Natural killer cell treated with Interleukin-12 subunit alpha and Interleukin-12 subunit beta and Interleukin-15 and Interleukin-18, amount 100 ng/mL, for 72 hours (primary cell): ENCODE measurements around the gene FBLN1. TPM values are rescaled to one million over a fixed set of nuclear protein-coding genes. Genes with fewer than 3 reads are reported as not detected.

Experiments used
- ATAC-seq, 2 donors: fragments of 150-1000 bp; cut with Tn5 transposase in 1 of 2; sonication (Bioruptor Pico), chemical (Tn5 transposase) in 1 of 2; 2 replicates each; pipeline ENCODE4 v1.10.0; 2021
- DNase-seq: peaks from one replicate; pipeline ENCODE4 v3.0.0; 2022; ENCODE audit warnings: low spot score
- H3K27ac Mint-ChIP-seq, 2 donors: 1 replicate in 1 of 2; 2 replicates in 1 of 2; pipeline ENCODE4 v1.8.0; 2022; ENCODE audit warnings: mixed read lengths in 2 of 2, mild to moderate bottlenecking in 1 of 2, moderate library complexity in 1 of 2
- H3K27me3 Mint-ChIP-seq, 2 donors: 1 replicate in 1 of 2; 2 replicates in 1 of 2; pipeline ENCODE4 v1.8.0; 2022; ENCODE audit warnings: mixed read lengths in 2 of 2
- H3K36me3 Mint-ChIP-seq: one replicate; pipeline ENCODE4 v1.8.0; 2022; ENCODE audit warnings: mixed read lengths
- H3K4me1 Mint-ChIP-seq, 2 donors: 1 replicate in 1 of 2; 2 replicates in 1 of 2; pipeline ENCODE4 v1.8.0; 2022; ENCODE audit warnings: low read depth in 2 of 2, mixed read lengths in 2 of 2, mild to moderate bottlenecking in 1 of 2
- H3K4me3 Mint-ChIP-seq: one replicate; pipeline ENCODE4 v1.8.0; 2022; ENCODE audit warnings: mixed read lengths
- H3K9me3 Mint-ChIP-seq: 2 replicates; pipeline ENCODE4 v1.8.0; 2022; ENCODE audit warnings: mixed read lengths
- total RNA-seq, 2 donors: library from RNA; stranded (reverse); gene quantifications; one replicate each; pipeline ENCODE4 v1.2.3, GENCODE V29; 2022

Gene FBLN1
- total RNA-seq, 2 donors from 2014 or later = not detected

DNA sequence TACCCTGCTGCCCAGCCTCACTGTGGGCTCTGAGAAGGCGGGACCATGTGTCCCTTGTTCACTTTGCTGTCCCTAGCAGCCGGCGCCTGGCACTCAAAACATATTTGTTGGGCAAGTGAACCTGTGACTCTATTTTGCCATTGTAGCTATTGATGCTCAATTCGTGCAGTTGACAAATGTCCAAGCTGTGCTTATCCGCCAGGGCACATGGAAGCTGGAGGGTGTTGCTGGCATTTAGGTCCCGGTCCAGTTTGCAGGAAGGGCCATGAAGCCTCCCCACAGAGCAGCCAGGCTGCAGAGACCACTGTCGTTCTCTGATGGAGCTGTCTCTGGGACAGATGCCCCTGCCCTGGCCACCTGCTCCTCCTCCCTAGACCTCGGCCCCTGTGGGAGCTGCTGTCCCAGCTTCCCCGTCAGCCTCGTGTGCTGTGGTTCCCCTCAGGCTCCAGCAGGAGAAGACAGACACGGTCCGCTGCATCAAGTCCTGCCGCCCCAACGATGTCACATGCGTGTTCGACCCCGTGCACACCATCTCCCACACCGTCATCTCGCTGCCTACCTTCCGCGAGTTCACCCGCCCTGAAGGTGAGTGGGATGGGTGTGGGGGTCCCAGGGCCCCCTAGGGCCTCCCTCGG lies 71.5 kb downstream of the FBLN1 start:
- H3K27ac Mint-ChIP-seq = no peak overlapping the region
- H3K9me3 Mint-ChIP-seq = no peaks in the 10 kb centered on the region
- peaks cover 0 to 3% of the 10 kb centered on the region in 2 donors for H3K4me1 Mint-ChIP-seq
- peaks cover 0 to 6% of the 10 kb centered on the region in 2 donors for H3K27me3 Mint-ChIP-seq
- H3K36me3 Mint-ChIP-seq = peaks cover 11% of the 10 kb centered on the region
- DNase-seq (no peak), ATAC-seq (no peak)
- H3K4me3 Mint-ChIP-seq = no peak overlapping the region

DNA sequence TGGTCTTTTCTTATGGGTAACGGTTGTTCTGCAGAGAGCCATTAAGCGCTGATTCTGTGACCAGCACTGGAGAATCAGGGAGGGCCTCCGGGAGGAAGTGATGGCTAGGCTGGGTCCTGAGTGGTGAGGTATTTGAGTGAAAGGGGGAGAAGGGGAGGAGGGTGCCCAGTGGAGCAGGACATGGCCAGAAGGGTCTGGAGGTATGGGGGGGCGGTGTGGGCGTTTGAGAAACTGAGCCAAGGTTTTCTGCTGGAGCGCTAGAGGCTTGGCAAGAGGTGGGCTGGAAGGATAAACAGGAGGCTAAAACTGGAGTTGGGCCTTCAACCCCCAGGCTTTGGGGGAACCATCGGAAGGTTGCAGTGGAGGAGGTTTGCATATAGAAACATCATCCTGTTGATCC lies 72.5 kb downstream of the FBLN1 start:
- peaks cover 0 to 3% of the 10 kb centered on the region in 2 donors for H3K4me1 Mint-ChIP-seq
- H3K27me3 Mint-ChIP-seq = peaks cover 0 to 9% of the 10 kb centered on the region in 2 donors
- H3K9me3 Mint-ChIP-seq = no peaks in the 10 kb centered on the region
- no peak for ATAC-seq
- DNase-seq = no peak
- peaks cover 11% of the 10 kb centered on the region for H3K36me3 Mint-ChIP-seq
- no peak overlapping the region for H3K4me3 Mint-ChIP-seq
- no peak overlapping the region for H3K27ac Mint-ChIP-seq

DNA sequence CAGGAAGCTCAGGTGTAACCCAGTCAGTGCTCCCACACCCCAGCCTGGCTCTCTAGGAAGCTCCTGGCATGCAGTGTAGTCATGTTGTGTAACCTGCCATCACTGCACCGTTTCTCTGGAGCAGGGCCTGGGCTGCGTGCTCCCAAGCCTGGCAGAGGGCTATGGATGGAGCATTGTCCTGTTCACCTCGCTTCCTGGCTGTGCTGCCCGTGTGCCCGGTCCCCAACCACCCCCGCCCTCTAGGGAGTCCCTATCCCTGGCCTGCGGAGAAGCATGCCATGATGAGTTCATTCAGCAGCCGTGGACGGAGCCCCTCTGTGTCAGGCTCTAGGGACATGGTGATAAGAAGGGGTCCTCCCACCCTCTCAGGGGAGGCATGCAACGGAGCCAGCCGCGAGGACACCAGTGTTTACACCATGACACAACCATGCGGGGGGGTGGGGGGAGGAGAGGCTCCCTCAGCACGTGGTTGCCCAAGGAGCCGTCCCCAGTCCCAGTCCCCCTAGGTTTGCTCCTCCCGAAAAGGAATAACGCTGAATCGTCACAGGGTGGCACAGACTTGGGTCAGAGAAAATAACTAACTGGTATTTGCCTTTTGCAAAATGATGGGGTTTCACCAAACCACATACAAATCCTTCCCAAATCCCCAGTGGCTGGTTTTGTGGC lies 73.1 kb downstream of the FBLN1 start:
- peaks cover 5% of the 10 kb centered on the region for H3K36me3 Mint-ChIP-seq
- ATAC-seq = no peak
- H3K27me3 Mint-ChIP-seq = peaks cover 0 to 9% of the 10 kb centered on the region in 2 donors

DNA sequence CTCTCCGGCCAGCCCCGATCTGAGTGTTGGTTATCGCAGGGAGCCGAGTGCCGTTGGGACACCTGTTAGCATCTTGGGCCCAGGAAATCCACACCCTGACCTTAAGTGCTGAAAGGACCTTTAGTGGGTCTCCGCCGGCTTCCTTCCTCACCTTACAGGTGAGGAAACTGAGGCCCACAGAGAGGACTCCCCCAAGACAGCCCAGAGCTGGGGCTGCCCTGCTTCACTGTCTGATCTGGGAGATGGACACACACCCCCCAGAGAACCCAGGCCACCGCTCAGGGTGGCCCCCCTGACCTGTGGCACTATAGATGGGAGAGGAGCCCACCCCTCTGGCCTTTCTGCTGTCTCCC lies 73.6 kb downstream of the FBLN1 start:
- DNase-seq = no peak
- Mint-ChIP-seq H3K4me1 (peaks cover 0 to 3% of the 10 kb centered on the region in 2 donors), H3K4me3 (no peak overlapping the region), H3K27me3 (peaks cover 0 to 9% of the 10 kb centered on the region in 2 donors), H3K9me3 (no peaks in the 10 kb centered on the region), H3K27ac (no peak overlapping the region), H3K36me3 (peaks cover 3% of the 10 kb centered on the region)
- no peak for ATAC-seq

More for the DNA sequence above, 73.1 kb downstream of the FBLN1 start:
- no peak for DNase-seq
- Mint-ChIP-seq H3K4me1 (peaks cover 0 to 3% of the 10 kb centered on the region in 2 donors), H3K9me3 (no peaks in the 10 kb centered on the region), H3K4me3 (no peak overlapping the region), H3K27ac (no peak overlapping the region)

DNA sequence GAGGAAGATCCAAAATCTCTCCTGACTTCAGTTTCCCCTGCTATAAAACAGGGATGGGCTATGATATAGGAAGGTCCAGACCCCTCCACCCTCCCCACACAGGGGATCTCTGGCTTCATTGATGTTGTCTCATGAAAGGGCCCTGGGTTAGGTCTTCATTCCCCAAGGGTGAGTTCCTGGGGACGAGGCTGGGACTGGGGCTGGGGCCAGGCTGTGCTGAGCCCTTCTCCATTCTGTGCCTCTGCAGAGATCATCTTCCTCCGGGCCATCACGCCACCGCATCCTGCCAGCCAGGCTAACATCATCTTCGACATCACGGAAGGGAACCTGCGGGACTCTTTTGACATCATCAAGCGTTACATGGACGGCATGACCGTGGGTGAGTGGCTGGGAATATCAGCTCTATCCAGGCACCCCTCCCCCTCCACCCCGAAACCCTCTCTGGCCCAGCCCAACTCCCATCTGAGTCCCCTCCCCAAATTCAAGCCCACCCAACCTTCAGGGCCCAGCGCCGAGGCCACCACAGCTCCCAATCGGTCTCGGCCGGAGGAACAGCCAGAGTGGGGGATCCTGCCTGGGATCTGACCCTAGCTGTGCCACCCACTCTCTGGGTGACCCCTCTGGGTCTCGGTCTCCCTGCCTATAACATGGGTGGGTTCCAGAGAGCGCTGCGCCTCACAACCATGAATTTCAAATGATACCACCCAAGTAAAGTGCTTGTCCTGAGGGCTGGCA lies 74.2 kb downstream of the FBLN1 start:
- H3K27ac Mint-ChIP-seq = no peak overlapping the region
- no peaks in the 10 kb centered on the region for H3K9me3 Mint-ChIP-seq
- DNase-seq (no peak), ATAC-seq (no peak)
- peaks cover 0 to 9% of the 10 kb centered on the region in 2 donors for H3K27me3 Mint-ChIP-seq
- H3K4me1 Mint-ChIP-seq = peaks cover 0 to 6% of the 10 kb centered on the region in 2 donors
- H3K4me3 Mint-ChIP-seq = no peak overlapping the region
- H3K36me3 Mint-ChIP-seq = no peaks in the 10 kb centered on the region

DNA sequence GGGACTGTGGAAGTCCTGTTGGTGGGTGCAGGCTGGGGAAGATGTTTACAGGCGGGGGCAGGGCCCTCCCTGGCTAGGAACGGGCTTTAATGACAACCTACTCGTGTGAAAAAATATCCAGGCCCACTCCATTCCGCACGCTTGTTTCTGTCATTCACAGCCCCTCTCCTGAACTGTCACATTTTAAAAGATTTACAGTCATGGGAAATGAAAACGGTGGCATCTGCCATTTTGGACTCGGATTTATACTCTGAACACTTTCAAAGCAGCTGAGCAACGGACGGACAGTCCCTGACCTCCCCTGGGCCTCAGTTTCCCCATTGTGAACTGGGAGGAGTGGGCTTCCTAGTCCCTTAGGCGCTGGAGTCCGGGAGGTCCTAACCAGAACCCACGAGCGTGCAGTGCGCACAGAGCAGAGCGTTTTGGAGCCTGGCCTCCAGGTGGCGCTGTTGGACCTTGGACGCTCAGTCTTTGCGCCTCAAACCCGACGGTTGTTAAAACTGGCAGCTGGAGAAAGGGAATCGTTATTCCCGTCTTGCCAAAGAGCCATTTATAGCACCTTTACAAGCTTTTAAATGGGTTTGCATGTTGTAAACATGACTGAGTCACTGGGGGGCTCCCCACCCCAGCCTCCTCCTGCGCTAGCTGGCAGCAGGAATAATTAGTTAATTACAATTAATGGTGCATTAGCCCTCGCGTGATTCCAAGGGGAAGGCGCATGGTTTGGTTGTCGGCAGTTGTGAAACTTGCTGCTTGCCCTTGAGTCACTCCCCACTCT lies 75.3 kb downstream of the FBLN1 start:
- Mint-ChIP-seq H3K9me3 (no peaks in the 10 kb centered on the region), H3K36me3 (no peaks in the 10 kb centered on the region), H3K4me1 (peaks cover 3 to 6% of the 10 kb centered on the region in 2 donors), H3K4me3 (no peak overlapping the region), H3K27ac (no peak overlapping the region), H3K27me3 (peaks cover 0 to 9% of the 10 kb centered on the region in 2 donors)
- DNase-seq (peak; percentile 77), ATAC-seq (peak; percentile 65 to 79)

DNA sequence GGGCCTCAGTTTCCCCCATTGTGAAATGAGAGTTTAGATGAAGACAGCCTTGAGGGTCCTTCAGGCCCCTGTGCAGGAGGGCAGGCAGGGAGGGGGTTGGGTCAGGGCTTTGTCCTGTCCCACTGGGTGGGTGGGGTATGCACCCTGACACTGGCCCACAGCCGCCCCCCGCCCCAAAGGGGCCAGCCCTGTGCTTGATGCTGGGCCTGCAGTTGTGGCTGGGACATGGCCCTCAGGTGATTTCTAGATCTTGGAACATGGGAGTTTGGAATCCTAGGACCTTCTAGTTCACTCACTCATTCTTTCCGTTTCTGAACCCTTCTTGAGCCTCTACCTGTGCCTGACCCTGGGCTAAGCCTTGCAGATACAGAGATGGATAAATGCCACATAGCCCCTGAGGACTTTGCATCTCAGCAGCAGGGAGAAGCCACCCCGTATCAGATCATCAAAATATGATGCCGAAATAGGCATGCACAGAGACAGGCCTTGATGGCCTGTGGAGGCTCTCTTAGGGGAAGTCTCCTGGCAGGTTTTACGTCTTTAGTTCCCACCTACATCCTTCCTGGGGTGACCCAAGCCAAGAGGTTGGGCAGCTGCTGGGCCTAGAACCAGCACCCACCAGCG lies 76.0 kb downstream of the FBLN1 start:
- peaks cover 0 to 9% of the 10 kb centered on the region in 2 donors for H3K27me3 Mint-ChIP-seq
- ATAC-seq = no peak

DNA sequence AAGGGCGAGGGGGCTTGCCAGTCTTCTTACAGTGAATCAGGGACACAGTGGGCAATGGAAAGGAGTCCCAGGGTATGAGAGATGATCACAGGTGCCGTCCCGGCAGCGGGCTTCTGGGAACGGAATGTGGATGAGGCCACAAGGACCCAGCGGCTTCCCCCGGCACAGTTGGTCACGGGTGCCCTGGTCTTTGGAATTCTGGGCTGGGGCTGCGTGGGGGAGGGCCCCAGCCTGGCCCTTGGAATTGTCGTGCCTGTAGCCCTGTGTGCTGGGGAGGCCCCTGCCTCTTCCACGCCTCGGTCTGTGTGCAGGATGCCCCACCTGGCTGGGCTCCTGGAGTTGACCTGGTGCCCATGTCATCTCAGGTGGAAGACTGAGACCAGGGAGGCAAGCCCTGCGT lies 76.6 kb downstream of the FBLN1 start:
- Mint-ChIP-seq H3K4me3 (no peak overlapping the region), H3K9me3 (no peaks in the 10 kb centered on the region), H3K36me3 (no peaks in the 10 kb centered on the region), H3K27ac (no peak overlapping the region), H3K27me3 (peaks cover 0 to 9% of the 10 kb centered on the region in 2 donors), H3K4me1 (peaks cover 9 to 10% of the 10 kb centered on the region in 2 donors)
- ATAC-seq (no peak), DNase-seq (no peak)

More for the DNA sequence above, 76.0 kb downstream of the FBLN1 start:
- DNase-seq = no peak
- H3K27ac Mint-ChIP-seq = no peak overlapping the region
- H3K36me3 Mint-ChIP-seq = no peaks in the 10 kb centered on the region
- H3K4me1 Mint-ChIP-seq = peaks cover 7 to 9% of the 10 kb centered on the region in 2 donors
- no peaks in the 10 kb centered on the region for H3K9me3 Mint-ChIP-seq
- H3K4me3 Mint-ChIP-seq = no peak overlapping the region

DNA sequence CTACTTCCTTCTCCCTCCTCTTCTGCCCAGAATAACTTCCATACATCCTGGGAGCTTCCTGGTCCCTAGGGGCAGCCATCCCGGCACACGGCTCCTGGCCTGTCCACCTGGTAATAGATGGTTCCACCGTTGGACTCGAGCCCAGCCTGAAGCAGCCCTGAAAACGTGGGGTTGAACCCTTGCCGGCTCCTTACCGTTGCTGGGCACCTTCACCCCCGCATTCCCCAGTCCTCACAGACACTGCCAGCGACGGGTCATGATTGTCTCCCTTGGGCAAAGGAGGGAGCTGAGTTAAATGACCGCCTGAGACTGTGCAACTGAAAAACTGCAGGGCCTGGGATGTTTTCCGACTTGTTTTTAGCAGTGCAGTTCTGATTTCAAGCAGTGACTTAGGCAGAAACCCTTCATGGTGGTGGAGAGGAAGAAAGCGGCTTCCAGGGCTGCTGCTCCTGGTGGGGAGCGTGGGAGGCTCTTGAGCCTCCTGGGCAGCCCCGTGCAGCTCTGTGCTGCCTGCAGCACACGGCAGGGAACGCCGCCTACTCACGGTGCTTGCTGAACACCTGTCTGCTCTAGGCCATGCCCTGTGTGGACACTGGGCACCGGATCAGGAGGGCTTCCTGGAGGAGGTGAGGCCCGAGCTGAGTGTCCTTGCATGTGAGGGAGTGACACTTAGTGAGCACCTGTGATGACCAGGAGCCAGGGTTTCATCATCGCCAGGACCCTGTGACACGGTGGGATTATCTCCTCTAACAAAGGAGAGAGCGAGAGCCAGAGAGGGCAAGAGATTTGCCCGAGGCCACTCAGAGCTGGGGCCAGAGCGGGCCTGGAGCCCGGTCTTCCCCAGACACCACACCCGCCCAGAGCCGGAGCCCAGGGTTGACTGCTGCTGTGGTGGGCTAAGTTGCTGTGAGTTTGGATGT lies 77.4 kb downstream of the FBLN1 start:
- H3K4me1 Mint-ChIP-seq = peaks cover 9 to 10% of the 10 kb centered on the region in 2 donors
- no peak overlapping the region for H3K27ac Mint-ChIP-seq
- no peaks in the 10 kb centered on the region for H3K36me3 Mint-ChIP-seq
- no peaks in the 10 kb centered on the region for H3K9me3 Mint-ChIP-seq
- ATAC-seq (no peak), DNase-seq (no peak)
- H3K27me3 Mint-ChIP-seq = peaks cover 0 to 9% of the 10 kb centered on the region in 2 donors
- no peak overlapping the region for H3K4me3 Mint-ChIP-seq

DNA sequence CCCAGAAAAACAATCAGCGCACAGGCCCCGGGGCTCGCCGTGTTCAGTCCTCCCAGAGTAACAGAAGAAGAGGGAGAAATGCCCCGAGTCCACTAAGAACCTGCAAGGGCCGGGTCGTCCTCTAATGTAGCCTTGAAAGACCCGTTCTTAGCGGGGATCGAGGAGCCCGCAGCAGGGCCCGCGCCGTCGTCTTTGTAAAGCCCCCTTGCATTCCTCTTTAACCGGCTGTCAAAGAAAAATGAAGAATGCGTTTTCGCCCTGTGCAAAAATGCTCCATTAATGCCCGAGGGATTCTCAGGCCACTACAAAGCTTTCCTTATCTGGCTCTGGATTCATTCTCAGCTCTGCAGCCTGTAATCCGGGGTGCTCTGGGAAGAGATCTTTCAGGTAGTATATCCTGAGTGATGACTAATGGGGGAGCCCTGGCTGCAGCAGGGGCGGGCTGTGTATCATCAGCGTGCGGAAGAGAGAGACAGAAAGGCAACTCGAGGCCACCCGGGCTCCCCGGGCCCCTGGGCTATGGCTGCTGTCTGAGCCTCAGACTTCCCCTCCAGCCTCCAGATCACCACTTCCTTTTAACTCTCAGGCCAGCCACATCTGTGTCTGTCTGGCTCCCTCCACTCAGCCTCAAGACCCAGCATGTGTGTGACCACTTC lies 78.2 kb downstream of the FBLN1 start:
- Mint-ChIP-seq H3K27me3 (peaks cover 0 to 9% of the 10 kb centered on the region in 2 donors), H3K4me3 (no peak overlapping the region), H3K36me3 (no peaks in the 10 kb centered on the region), H3K9me3 (no peaks in the 10 kb centered on the region), H3K4me1 (peaks cover 9 to 10% of the 10 kb centered on the region in 2 donors), H3K27ac (no peak overlapping the region)
- ATAC-seq = no peak
- no peak for DNase-seq

DNA sequence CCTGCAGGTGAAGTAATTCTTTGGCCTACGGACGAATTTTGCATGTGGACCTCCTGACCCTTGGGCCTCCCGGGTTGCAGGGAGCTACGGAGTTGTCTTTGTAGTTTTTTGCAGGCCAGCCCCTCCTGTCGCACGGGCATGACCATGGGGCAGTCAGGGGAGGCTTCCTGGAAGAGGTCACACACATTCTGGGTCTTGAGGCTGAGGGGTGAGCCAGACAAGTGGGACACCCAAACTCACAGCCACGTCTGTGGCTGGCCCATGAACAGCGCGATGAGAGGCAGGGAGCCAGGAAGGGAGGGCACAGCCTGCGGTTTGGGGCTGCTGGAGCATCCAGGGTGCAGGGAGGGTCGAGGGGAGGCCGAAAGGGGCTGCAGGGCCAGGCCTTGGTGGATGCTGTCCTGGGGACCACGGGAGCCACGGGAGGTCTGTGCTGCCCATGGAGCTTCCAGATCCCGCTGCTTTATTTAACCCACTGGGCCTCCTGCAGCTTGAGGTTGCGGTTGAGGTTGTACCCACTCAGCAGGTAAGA lies 78.9 kb downstream of the FBLN1 start:
- H3K36me3 Mint-ChIP-seq = no peaks in the 10 kb centered on the region

More for the DNA sequence above, 78.9 kb downstream of the FBLN1 start:
- Mint-ChIP-seq H3K27ac (no peak overlapping the region), H3K4me1 (peaks cover 9 to 10% of the 10 kb centered on the region in 2 donors), H3K9me3 (no peaks in the 10 kb centered on the region), H3K4me3 (no peak overlapping the region), H3K27me3 (peaks cover 0 to 7% of the 10 kb centered on the region in 2 donors)
- ATAC-seq = no peak
- no peak for DNase-seq
